Measurements from ENCODE around the gene PAK1. TPM values are rescaled to one million over a fixed set of nuclear protein-coding genes. Genes with fewer than 3 reads are reported as not detected.

The PAK1 gene
- total and polyA plus RNA-seq, 10 of the 15 experiments (the other 5 are each of a cell fraction or from before 2014, with no cell fraction given) = 43.8 to 321 (median 110) TPM

- TF ChIP-seq PBX3 (IDR thresholded peaks at IDR 0.05; ENCODE audit: insufficient replicate concordance, low read depth, low read length) (no peak), MYB (IDR thresholded peaks at IDR 0.05; ENCODE audit: borderline replicate concordance, low read depth, low read length) (no peak), TBL1XR1 (IDR thresholded peaks at IDR 0.05; ENCODE audit: low read depth, low read length) (no peak), CBFB (IDR thresholded peaks at IDR 0.05; ENCODE audit: low read depth) (no peak), NKRF (conservative IDR thresholded peaks at IDR 0.05) (no peak), CTCF (IDR thresholded peaks at IDR 0.05 in 2 of 3, conservative IDR thresholded peaks at IDR 0.05 in 1 of 3; ENCODE audit: control insufficient read depth in 2 of 3, extremely low read depth in 1 of 3, insufficient read depth in 1 of 3, low read depth in 3 of 3, low read length in 3 of 3) (peak; percentile 16 to 38 (median 36); a peak in 4 of 6 replicates), ZNF217 (IDR thresholded peaks at IDR 0.05) (no peak), RELA (IDR thresholded peaks at IDR 0.05; ENCODE audit: borderline replicate concordance, partially characterized antibody) (peak; percentile 87), ZBTB4 (CRISPR knock-in tag; IDR thresholded peaks at IDR 0.05) (peak; percentile 86), NR2F1 (conservative IDR thresholded peaks at IDR 0.05) (peak; percentile 67), CHD2 (IDR thresholded peaks at IDR 0.05; ENCODE audit: borderline replicate concordance, low read depth, low read length) (peak; percentile 51; the same call in 1 of the 2 replicates), RB1 (IDR thresholded peaks at IDR 0.05; ENCODE audit: borderline replicate concordance) (peak; percentile 48; the same call in 1 of the 2 replicates), E2F4 (IDR thresholded peaks at IDR 0.05; ENCODE audit: low read depth, low read length) (peak; percentile 44; the same call in 1 of the 2 replicates), FOXM1 (IDR thresholded peaks at IDR 0.05; ENCODE audit: low read depth, low read length) (no peak), ATF2 (IDR thresholded peaks at IDR 0.05; ENCODE audit: low read length) (peak; percentile 99), FOS (IDR thresholded peaks at IDR 0.05; ENCODE audit: borderline replicate concordance, extremely low read depth, insufficient read length) (no peak)
Observed at GRCh38 chr11:77473801-77474683, at the start of gene PAK1 (continued).

All from GM12878 (cell line).